ENCODE data around the gene SLC9A9.
"Not testable (repeated sequence)": the region's sequence is repeated elsewhere in the genome, so short reads cannot be mapped to it uniquely, and the experiment has no call there.

SLC9A9 gene

DNA sequence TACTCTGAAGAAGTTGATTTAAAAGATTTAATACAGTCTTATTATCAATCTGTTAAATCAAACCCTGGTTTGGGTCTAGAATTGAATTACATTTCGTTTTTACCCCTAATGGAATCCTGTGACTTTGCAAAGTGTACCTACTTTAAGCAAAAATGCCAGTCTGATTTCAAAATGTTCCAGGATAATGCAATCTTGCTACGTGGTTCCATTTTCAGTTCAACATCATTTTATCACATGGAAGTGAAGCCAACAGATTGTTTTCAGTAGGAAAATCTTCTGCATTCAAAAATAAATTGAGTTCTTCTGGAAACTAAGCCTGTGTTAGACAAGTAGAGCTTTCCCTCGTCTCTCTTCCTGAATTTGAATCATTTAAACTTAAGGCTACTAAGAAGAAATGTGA, 372.3 kb downstream of the SLC9A9 start:
- DNase-seq (ENCODE audit: low read depth in 1 of 2, low spot score in 1 of 2), result no peak

DNA sequence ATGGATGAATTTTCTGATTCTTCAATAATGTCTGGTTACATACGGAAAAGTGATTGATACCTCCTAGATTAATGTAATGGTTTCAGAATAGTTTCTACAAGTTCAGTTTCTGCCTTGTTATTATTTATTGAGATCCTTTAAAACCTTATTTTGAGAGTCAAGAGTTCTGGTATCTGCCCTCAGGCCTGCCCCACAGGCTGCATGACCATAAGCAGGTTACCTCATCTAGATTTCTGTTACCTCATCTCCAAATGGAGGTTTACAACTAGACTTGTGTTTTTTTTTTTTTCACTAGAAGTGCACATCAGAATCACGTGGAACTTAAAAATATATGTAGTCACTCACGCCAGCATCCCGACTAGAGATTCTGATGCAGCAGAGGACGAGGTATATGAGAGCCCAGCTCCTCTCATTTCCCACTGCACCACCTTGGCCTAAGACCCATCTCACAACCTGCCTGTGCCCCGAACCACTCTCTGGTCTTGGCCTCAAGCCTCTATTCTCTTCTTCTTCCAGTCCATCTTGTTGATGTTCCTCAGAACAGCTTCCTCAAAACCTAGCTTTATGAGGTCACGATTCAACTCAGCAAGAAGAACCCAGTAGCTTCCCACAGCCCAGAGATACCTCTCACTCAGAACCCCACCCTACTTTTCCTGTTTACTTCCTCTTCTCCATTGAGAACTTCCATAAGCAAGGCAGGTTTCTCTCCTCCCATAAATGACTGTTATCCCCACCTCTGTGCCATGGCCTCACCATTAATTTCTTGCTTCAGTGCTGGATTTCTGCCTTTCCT, 375.3 kb downstream of the SLC9A9 start:
- no peak for DNase-seq (ENCODE audit: low read depth in 1 of 2, low spot score in 1 of 2)

DNA sequence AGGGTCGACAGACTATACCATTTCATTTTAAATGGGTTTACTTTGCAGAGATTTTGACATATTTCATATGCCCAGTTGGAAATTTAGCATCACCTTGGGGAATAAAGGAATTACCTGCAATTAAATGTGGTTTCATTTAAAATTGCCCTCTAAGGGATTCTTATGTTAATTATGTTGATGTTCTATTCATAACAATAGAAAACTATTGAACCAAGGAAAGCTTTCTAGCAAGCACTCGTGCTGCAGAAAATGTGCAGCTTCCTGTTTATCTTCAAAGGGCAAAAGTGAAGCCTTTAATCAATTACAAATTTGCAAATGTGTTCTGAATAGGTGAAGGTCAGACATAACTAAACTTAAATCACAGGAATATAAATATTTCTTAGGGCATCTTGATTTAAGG, 376.6 kb downstream of the SLC9A9 start:
- DNase-seq (ENCODE audit: low read depth in 1 of 2, low spot score in 1 of 2), result no peak

- DNase-seq (ENCODE audit: low read depth in 1 of 2, low spot score in 1 of 2), result no peak
These were observed 379.1 kb downstream of the SLC9A9 start for GRCh38 chr3:143469159-143469558.

DNA sequence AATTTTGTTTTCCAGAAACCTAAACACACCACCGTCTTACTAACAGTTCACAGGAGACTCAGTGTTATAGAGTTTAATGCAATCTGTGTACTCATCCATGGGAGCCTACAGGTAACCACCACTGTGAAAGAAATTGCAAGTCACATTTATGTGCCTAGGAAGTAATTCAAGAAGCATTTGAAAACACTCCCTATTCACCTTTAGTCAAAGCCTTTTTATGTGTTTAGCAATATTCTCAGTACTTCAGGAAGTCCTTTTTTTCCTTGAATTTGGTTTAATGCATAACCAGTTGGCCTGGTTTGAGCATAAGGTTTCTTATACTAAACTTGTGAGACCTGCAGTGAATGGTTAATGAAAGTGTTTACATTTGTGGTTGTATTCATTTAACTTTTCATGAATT, 382.6 kb downstream of the SLC9A9 start:
- no peak for DNase-seq (ENCODE audit: low read depth in 1 of 2, low spot score in 1 of 2)

GRCh38 chr3:143464850-143465249, 383.4 kb downstream of the SLC9A9 start:
- DNase-seq (ENCODE audit: low read depth in 1 of 2, low spot score in 1 of 2), result no peak

DNA sequence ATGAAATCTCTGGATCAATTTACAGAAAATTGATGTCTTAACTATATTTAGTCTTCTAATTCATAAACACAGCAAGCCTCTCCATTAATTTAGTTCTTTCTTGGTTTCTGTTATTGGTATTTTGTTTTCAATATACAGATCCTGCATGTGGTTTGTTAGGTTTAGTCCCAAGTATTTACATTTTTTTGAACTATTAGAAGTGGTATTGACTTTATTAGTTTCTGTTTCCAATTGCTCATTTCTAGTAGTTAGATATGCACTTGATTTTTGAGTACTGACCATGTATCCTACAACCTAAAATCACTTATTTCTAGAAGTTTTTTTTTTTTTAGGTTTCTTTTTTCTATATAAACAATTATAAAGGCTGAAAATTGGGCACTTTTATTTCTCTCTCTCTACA, 392.8 kb downstream of the SLC9A9 start:
- no peak for DNase-seq (ENCODE audit: low read depth in 1 of 2, low spot score in 1 of 2)

DNA sequence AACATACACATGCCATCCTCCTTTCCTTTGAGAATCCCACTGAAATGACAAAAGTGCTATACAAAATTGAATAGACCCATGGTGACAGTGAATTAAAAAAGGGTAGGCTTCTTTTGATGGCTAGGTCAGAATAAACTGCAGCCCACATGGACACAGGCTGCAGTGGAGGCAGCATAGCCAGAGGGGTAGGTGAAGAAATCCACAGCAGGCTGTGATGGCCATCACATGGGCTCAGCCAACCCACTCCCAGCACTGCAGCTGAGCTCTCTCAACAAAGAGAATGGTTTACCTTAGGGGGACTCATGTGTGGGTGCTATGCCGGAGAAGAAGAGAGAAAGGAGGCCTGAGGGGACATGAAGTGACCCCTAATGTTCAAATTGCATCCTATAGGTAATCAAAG, 397.6 kb downstream of the SLC9A9 start:
- no peak for DNase-seq (ENCODE audit: low read depth in 1 of 2, low spot score in 1 of 2)

GRCh38 chr3:143447491-143447890, 400.8 kb downstream of the SLC9A9 start:
- no peak for DNase-seq (ENCODE audit: low read depth in 1 of 2, low spot score in 1 of 2)

DNA sequence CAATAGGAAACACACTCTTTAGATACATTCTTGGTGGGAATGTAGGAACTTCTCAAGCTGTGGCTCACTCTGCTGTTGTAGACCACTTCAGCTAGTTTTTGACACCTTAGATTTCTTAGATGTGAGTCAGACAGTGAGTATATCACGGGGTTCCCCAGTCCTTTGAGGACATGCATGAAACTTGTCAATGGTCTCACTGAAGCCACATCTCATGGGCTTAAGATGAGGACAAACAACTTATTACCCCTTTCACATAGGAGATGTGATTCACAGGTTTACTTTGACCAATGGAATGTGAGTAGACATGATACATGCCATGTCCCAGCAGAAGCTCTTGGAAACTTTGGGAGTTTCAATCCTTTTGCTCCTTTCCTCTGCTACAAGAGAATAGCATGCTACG, 403.1 kb downstream of the SLC9A9 start:
- peak in 1 of 2 donors; percentile 11 for DNase-seq (ENCODE audit: low read depth in 1 of 2, low spot score in 1 of 2)

GRCh38 chr3:143443851-143444331, 404.4 kb downstream of the SLC9A9 start:
- DNase-seq (ENCODE audit: low read depth in 1 of 2, low spot score in 1 of 2), result peak in 1 of 2 donors; percentile 35

- DNase-seq (ENCODE audit: low read depth in 1 of 2, low spot score in 1 of 2), result no peak
These were observed 405.3 kb downstream of the SLC9A9 start for GRCh38 chr3:143442814-143443447.

- no peak for DNase-seq (ENCODE audit: low read depth in 1 of 2, low spot score in 1 of 2)
These were observed 406.6 kb downstream of the SLC9A9 start for GRCh38 chr3:143441516-143442171.

GRCh38 chr3:143439817-143440216, 408.5 kb downstream of the SLC9A9 start:
- no peak for DNase-seq (ENCODE audit: low read depth in 1 of 2, low spot score in 1 of 2)

GRCh38 chr3:143437405-143437804, 410.9 kb downstream of the SLC9A9 start:
- DNase-seq (ENCODE audit: low read depth in 1 of 2, low spot score in 1 of 2), result no peak

DNA sequence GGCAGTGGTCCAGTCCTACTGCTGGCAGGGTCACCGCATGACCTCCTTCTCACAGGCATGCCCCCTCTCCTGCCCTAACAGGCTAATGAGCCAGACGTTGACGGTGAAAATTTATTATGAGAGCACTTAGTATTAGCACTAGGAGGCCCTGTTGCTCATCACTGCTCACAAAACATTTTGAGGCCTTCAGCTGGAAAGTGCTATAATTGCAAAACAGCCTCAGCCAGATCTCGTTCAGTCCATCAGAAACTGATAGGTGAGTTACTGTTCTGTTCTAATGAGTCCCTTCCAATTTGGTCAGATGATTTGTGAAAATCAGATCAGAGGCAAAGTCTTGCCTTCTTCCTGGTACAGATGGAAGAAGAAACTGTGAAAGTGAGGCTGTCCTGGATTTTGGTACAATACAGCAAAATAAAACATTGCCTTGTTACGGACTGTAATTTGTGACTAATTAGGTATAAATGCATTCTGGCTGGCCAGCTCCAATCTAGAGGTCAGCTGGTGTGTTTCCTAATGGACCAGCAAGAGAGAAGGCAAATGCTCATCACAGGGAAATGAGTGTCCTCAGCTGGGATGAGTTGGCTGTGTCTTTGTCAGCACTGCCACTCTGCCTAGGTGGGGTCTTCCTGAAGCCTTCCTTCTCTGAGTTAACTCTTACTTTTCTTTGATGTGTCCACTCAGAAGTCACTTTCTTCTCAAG, 411.9 kb downstream of the SLC9A9 start:
- no peak for DNase-seq (ENCODE audit: low read depth in 1 of 2, low spot score in 1 of 2)

GRCh38 chr3:143433787-143434378, 414.4 kb downstream of the SLC9A9 start:
- no peak for DNase-seq (ENCODE audit: low read depth in 1 of 2, low spot score in 1 of 2)

DNA sequence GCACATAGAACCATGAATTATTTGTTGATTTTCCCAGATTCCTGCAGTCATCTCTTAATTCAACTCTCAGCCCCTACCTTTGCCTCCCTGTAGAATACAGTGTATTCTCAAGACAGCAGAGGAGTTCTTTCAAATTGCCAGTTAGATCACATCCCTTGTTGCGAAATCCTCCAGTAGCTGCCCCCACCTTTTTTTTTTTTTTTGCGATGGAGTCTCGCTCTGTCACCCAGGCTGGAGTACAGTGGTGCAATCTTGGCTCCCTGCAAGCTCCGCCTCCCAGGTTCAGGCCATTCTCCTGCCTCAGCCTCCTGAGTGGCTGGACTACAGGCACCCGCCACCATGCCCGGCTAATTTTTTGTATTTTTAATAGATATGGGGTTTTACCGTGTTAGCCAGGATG, 417.0 kb downstream of the SLC9A9 start:
- not testable (repeated sequence) for DNase-seq (ENCODE audit: low read depth in 1 of 2, low spot score in 1 of 2)

DNA sequence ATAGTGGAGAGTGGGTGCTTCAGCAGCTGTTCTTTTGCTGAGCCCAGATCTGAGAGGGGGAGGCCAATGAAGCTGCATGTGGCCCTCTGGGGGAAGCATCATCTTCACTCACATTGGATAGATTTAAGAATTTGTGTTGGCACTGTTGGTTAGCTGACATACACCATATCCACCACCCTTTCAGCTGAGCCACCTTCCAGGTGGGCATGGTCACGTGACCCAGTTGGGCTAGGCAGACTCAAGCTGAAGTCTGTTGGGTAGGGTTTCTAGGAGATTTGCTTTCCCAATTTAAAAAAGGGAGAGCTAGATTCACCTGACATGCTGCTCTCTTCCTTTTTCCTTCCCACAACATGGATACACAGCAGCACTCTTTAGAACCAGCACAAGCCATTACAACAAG, 417.7 kb downstream of the SLC9A9 start:
- DNase-seq (ENCODE audit: low read depth in 1 of 2, low spot score in 1 of 2), result no peak

GRCh38 chr3:143429628-143430514, 418.4 kb downstream of the SLC9A9 start:
- DNase-seq (ENCODE audit: low read depth in 1 of 2, low spot score in 1 of 2), result no peak
